A549 (cell line): ENCODE data around the gene PAN2.

Source experiments
- BHLHE40 ChIP-seq: IDR thresholded peaks from 2 replicates; pipeline ENCODE4 v1.6.1; 2012; ENCODE audit warnings: low read depth, low read length, inconsistent platforms
- EP300 ChIP-seq, 2 experiments: fragments of >200 bp; sonication (Bioruptor Twin); formaldehyde crosslinking; IDR thresholded peaks; 2 replicates in 1 of 2; 3 replicates in 1 of 2; pipeline ENCODE4 v1.6.1; 2016 to 2017
- FOSL2 ChIP-seq, 2 experiments: fragments of 450-650 bp in 1 of 2; fragments of >200 bp in 1 of 2; sonication (Bioruptor Twin) in 1 of 2; formaldehyde crosslinking; IDR thresholded peaks; 2 replicates each; pipeline versions ENCODE4 v1.5.0 to v1.6.1; 2016 to 2020; ENCODE audit warnings: mild to moderate bottlenecking in 1 of 2, moderate library complexity in 1 of 2
- KDM1A ChIP-seq: fragments of 200-600 bp; sonication (generic); IDR thresholded peaks from 2 replicates; pipeline ENCODE4 v1.6.1; 2016; ENCODE audit warnings: low read depth, mild to moderate bottlenecking
- KDM5A ChIP-seq: fragments of 200-600 bp; sonication (generic); IDR thresholded peaks from 2 replicates; pipeline ENCODE4 v1.6.1; 2016; ENCODE audit warnings: antibody characterized with exemption, mild to moderate bottlenecking
- MAFK ChIP-seq: fragments of 450-650 bp; IDR thresholded peaks from 2 replicates; pipeline ENCODE4 v1.6.1; 2014; ENCODE audit not compliant: partially characterized antibody
- POLR2A ChIP-seq: IDR thresholded peaks from 2 replicates; pipeline ENCODE4 v1.6.1; 2012; ENCODE audit warnings: mild to moderate bottlenecking, low read length
- RAD21 ChIP-seq, 2 experiments: fragments of >200 bp in 1 of 2; sonication (Bioruptor Twin) in 1 of 2; formaldehyde crosslinking in 1 of 2; IDR thresholded peaks in 1 of 2; conservative IDR thresholded peaks in 1 of 2; 2 replicates in 1 of 2; 3 replicates in 1 of 2; pipeline ENCODE4 v1.6.1; 2012 to 2018; ENCODE audit warnings: inconsistent platforms in 1 of 2
- RCOR1 ChIP-seq: fragments of 150-350 bp; IDR thresholded peaks from 2 replicates; pipeline ENCODE4 v1.6.1; 2014; ENCODE audit warnings: antibody characterized with exemption, low read length, low read depth
- REST ChIP-seq: fragments of 200-600 bp; sonication (generic); IDR thresholded peaks from 2 replicates; pipeline ENCODE4 v1.6.1; 2016; ENCODE audit warnings: antibody characterized with exemption, mild to moderate bottlenecking, moderate library complexity
- TP53 ChIP-seq: fragments of 250-450 bp; sonication (Bioruptor Pico); IDR thresholded peaks from 2 replicates; pipeline ENCODE4 v1.5.0; 2021; ENCODE audit warnings: mild to moderate bottlenecking, moderate library complexity
- ZNF302 ChIP-seq: fragments of 250-450 bp; sonication (Bioruptor Pico); IDR thresholded peaks from 2 replicates; pipeline ENCODE4 v1.9.0; 2021; ENCODE audit warnings: inconsistent platforms, mild to moderate bottlenecking, moderate library complexity

GRCh38 chr12:56299853-56300643 is 33.8 kb downstream of the PAN2 start, which contains the start of gene CS:
- TF ChIP-seq FOSL2 (IDR thresholded peaks at IDR 0.05) (no peak), FOSL2 (CRISPR knock-in tag; IDR thresholded peaks at IDR 0.05) (no peak), POLR2A (peak; percentile 42), EP300 (IDR thresholded peaks at IDR 0.05) (no peak), ZNF302 (no peak), KDM1A (no peak), MAFK (no peak), RCOR1 (no peak), KDM5A (no peak), REST (no peak), RAD21 (conservative IDR thresholded peaks at IDR 0.05 in 1 of 2, IDR thresholded peaks at IDR 0.05 in 1 of 2) (no peak), BHLHE40 (no peak), TP53 (CRISPR knock-in tag) (no peak)
